HG03025 (cell line): Measurements from ENCODE around the gene SLC37A2.
A peak's percentile ranks its signal among the peaks of the same experiment; 100 is the strongest.

Source experiments
- ATAC-seq: cut with Tn5 transposase; IDR thresholded peaks from one replicate; pipeline ENCODE4 v1.9.1; 2021; ENCODE audit warnings: mild to moderate bottlenecking, moderate library complexity; ENCODE audit not compliant: unreplicated experiment, low FRiP score

SLC37A2 gene

DNA sequence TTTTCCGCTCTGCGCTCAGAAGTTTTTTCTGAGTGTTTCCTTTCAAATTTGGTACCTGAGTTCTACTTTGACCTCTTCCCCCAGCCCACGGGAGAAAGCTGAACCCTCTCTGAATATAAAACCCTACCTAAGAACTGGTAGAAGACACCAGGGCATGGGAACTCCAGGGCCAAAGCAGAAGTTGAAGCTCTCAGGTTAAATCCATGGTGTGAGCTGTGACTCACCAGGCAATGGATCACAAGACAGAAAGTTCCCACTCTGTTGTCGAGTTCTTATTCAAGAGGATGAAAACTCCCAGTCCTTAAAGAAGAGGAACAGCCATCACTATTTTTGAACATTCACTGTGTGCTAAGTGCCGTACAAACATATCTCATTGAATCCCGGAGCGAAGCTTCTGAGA is 39.4 kb downstream of the SLC37A2 start:
- no peak for ATAC-seq

DNA sequence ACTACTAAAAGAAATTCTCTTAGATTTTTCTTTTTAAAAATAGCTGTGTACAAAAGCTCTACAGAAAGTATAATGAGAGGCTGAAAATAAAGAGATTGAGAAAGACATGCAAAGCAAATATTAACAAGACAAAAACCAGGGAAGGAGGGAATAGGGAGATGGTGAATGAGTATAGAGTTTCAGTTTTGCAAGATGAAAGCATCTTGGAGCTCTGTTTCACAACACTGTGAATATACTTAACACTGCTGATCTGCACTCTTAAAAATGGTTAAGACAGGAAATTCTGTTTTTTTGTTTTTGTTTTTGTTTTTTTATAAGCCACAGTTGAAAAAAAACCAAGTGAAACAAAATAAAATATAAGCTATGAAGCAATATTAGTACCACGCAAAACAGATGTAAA is 42.8 kb downstream of the SLC37A2 start:
- ATAC-seq, result no peak

GRCh38 chr11:125108469-125108868 is 45.4 kb downstream of the SLC37A2 start:
- ATAC-seq, result no peak

DNA sequence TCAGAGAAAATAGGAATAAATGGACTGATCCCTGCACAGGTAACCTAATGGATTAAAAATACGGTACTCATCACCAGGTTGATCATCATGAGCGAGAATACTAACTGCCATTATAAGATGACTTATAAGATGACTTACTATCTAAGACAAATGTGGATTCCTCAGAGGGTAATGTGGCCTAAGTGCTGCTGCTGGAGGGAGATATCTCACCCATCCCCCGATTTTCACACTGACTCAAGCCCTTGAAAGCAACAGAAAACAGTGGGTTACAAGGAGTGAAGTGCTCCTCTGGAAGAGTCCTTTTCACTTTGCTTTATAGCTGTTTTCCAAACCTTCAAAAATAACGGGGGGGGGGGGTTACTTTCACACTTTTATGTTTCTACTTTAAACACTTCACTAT is 47.4 kb downstream of the SLC37A2 start:
- ATAC-seq, result no peak

GRCh38 chr11:125111001-125111342 is 47.9 kb downstream of the SLC37A2 start:
- ATAC-seq, result no peak

DNA sequence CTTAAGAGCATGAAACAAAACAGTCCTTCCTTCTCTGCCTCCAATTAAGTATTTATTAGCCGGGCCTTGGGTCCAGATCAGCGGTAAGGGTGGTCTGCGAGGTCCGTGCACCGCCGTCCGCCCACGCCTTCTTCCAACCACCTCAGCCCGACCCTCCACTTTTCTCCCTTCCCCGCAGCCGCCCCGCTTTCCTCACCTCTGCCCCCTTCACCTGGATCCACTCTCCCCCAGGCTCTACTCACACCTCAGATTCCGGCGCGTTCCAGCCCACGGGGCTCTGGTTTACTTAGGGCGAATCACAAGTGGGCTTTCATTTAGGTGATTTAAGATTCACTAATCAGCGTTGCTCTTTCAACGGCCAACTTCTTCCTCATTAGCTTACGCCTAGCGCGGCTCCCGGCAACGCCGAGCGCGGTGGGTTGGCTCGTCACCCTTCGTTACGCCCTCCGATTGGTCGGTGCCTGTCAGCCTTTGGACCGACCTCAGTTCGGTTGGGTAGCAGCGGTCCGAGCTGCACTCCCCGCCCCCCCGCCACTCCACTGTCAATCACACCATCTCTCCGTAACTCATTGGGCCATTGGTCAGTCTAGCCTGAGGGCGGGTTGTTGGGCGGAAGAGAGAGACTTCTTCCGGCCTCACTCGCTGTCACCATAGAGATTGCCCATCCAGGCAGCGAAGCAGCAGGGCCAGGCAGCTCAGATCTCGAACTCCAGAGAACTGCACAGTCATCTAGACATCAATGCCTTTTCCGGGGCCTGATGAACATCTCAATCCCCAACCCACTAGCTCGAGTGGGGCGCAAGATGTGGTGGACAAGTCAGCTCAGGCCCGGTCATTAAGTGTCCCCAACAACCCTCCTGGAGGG is 48.5 kb downstream of the SLC37A2 start, which contains the start of gene TMEM218:
Gene TMEM218, minus strand, starts transcription at position 284 of the 865 bp plus-strand sequence. CDS start 9,385 bp downstream, outside the sequence.
- ATAC-seq, result peak; percentile 98

- ATAC-seq, result no peak
Measured at GRCh38 chr11:125112208-125112604, 49.1 kb downstream of the SLC37A2 start.

- no peak for ATAC-seq
Measured at GRCh38 chr11:125114518-125114917, 51.4 kb downstream of the SLC37A2 start.

GRCh38 chr11:125117429-125117828 is 54.3 kb downstream of the SLC37A2 start:
- ATAC-seq, result no peak

DNA sequence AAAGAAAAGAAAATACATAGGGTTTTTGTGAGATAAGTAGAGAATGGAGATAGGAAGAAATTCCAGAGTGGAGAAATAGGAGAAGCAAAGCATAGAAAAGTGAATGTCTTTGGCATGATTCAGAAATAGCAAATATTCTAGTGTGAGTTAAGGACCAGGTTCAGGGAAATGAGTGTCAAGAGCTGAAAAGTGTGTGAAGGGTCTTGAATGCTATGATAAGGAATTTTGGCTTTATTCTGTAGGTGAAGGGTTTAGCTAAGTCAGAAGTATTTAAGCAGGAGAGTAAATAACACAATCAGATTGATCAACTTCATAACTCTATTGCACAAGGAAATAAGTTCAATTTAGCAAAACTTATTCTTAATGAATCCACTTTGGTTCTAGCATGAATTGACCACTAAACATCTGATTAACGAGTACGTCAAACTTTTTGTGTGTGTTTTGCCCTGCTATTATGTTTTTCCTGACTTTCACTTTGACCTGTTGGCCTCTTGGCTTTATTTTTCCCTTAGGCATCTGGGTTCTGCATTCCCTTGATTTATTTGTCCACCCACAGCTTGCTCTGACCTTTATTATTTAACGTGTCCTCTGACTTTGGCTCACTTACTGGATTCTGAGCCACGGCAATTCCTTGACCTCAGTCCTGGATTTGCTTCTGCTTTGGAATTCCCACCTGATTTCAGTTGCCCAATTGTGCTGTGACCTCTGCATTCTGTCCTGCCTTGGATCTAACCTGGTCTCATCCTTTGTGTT is 60.3 kb downstream of the SLC37A2 start:
- ATAC-seq, result no peak

DNA sequence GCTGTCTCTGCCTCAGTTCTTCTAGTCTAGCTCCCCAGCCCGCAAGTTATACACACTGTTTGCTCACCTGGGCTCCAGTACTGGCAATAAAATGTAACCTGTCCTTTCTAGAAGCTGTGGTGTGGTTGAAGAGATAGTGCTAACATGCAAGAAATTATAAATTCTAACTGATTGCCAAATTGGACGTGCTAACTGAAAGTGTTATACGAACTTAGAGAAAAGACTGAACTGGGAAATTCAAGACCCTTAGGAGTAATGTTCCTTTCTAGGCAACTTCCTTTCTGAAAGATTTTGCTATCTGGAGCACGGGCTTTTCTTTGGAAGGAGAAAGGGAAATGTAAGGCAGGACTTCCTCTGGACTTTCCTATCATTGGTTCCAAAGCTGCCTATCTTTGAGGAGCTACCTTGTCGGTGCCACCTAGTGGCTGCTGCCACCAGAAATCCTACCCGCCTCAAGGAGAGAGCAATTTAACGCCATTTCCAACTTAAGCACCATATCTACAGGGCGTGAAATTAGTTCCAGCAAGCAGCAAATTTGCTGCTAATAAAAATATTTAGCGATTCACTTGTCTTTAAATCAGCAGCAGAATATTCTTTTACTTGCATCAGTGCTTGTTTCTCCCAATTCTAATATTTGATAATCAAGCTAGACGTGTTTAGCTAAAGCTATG is 61.0 kb downstream of the SLC37A2 start:
- ATAC-seq, result peak; percentile 72

- no peak for ATAC-seq
Measured at GRCh38 chr11:125124618-125124992, 61.5 kb downstream of the SLC37A2 start.

DNA sequence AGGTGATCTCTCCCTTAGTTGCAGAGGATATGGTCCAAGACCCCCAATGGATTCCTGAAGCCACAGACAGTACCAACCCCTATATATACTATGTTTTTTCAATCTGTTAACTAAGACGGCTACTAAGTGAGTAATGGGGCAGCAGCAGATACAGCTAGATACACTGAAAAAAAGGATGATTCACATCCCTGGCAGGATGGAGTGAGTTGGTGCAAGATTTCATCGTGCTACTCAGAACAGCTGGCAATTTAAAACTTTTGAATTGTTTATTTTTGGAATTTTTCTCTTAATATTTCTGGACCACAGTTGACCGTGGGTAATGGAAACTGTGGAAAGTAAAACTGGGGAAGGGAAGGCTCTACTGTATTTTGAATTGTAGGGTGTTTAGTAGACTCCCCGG is 65.3 kb downstream of the SLC37A2 start:
- no peak for ATAC-seq

DNA sequence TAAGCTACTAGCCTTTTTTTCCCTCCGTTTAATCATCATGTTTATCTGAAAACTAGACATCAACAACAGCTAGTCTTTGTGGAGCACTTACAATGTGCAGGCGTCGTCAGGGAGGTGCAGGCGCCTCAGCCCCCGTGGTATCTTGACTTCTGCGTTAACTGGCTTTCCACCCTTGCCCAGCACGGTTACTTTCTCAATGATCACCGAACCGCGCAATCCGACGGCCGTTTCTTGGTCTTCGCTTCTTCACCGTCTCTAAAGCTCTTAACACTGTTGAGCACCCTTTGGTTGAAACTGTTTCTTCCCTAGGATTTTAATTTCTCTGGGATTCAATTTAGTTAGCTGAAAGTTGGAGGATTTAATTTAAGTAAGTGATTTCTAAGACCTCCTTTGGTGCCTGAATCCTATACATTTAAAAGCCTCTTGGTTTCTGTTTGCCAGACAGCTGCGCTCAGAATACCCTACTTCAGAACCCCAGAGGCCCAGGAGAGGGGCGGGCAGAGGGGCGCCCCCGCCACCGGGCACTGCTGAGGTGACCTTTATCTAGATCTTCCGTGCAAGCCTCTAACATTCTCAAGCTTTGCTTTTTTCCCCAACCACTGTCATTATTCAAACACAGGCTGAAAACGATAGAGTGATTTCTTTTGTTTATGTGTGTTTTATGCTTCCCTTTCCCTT is 66.3 kb downstream of the SLC37A2 start:
- no peak for ATAC-seq

DNA sequence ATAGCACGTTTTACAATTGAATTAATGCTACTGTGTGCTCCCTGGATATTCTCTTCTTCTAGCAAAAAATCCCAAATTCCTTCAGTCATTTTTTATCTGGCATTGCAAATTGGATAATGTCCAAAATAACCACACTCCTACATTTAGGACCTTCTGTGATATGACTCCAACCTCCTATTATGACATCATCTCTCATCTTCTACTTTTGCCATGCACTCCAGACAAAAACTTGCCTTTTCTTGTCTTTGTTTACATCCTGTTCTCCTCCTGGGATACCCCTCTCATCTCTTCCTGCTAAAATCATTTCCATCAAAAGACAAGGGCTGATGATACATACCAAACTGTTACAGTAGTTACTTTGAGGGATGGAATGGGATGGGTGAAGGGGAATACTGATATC is 69.0 kb downstream of the SLC37A2 start:
- ATAC-seq, result no peak

- ATAC-seq, result no peak
Measured at GRCh38 chr11:125132596-125132995, 69.5 kb downstream of the SLC37A2 start.

DNA sequence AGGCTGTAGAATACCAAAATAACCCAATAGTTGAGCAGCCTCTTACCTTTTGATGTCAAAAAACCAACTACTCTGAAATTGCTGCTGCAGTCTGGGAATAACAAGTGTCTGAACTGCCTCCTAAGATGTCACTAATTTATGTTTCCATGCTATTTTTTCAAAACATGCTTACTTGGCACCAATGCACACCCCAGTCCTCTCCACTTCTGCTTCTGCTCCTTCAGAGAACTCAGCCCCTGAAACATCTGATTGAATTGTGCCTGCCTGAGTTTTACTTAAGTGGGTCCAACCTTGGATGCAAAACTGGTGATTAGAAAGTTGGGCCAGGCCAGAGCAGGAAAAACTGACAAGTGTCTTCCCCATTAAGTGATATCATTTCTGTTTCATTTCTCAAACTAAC is 72.9 kb downstream of the SLC37A2 start:
- no peak for ATAC-seq

GRCh38 chr11:125138966-125139365 is 75.9 kb downstream of the SLC37A2 start:
- no peak for ATAC-seq

DNA sequence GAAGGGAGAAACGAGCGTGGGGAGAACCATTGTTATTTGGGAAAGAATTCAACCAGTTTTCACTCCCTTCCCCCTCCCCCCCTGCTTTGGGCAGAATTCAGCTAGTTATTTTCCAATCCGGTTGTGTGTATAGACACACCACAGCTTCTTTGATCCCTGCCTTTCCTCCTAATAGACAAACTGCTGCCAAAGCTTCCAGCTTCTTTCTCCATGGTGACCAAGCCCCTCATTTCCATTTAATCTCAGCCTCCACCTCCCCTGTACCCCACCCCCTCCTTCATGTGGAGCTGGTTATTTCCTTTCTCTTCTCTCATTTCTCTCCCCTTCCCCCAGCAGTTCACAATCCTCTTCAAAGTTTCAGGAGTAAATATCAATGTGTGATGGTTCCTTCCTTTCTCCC is 76.7 kb downstream of the SLC37A2 start:
- ATAC-seq, result no peak
